HepG2 (cell line): ENCODE data around the gene PPFIA3. TPM values are rescaled to one million over a fixed set of nuclear protein-coding genes. Genes with fewer than 3 reads are reported as not detected.

Experiments used
- ATAC-seq: fragments of 200-7000 bp; cut with Tn5 transposase; 3 replicates; pipeline ENCODE4 v1.9.1; 2020; ENCODE audit warnings: mild to moderate bottlenecking, moderate library complexity
- BruUV-seq: library from RNA; stranded (reverse); fragments of 400-500 nt; replicated peaks from 2 replicates; lab custom pipeline; 2021; lab: Mats Ljungman, UMichigan
- CTCF ChIA-PET: fragments of 300-600 bp; formaldehyde crosslinking; extraction: SDS; loops from one replicate; lab custom pipeline; 2021; ENCODE audit warnings: low total read pairs, inconsistent platforms, low intra/inter-chr PET ratio; lab: Yijun Ruan, JAX
- POLR2A ChIA-PET: fragments of 350-600 bp; sonication (Branson Sonifier 250); formaldehyde crosslinking; loops from one replicate; lab custom pipeline; 2020; ENCODE audit warnings: antibody characterized with exemption, inconsistent platforms; lab: Yijun Ruan, JAX
- DNase-seq: peaks from one replicate; pipeline ENCODE4 v3.0.0-alpha.2; 2015; ENCODE audit warnings: low spot score
- FAIRE-seq: peaks from 3 replicates; lab custom pipeline; 2011; peaks lifted over from hg19 to GRCh38; lab: Jason Lieb, UNC
- H2AFZ ChIP-seq: one replicate; pipeline ENCODE4 v1.6.1; 2011; ENCODE audit warnings: low read length, inconsistent platforms
- H3K27ac ChIP-seq: fragments of 300-600 bp; 3 replicates; pipeline ENCODE4 v1.8.0; 2011; ENCODE audit warnings: mixed run types, mild to moderate bottlenecking, mixed read lengths, low read length, inconsistent platforms; ENCODE audit not compliant: insufficient read depth; ENCODE audit errors: extremely low read length
- H3K27me3 ChIP-seq, 2 experiments: fragments of 200-600 bp in 1 of 2; 2 replicates in 1 of 2; 3 replicates in 1 of 2; pipeline versions ENCODE4 v1.6.0 to v1.8.0; 2011; ENCODE audit warnings: low read length in 2 of 2, mild to moderate bottlenecking in 2 of 2, moderate library complexity in 2 of 2, inconsistent platforms in 1 of 2; ENCODE audit not compliant: insufficient read depth in 2 of 2, control insufficient read depth in 1 of 2
- H3K36me3 ChIP-seq, 2 experiments: fragments of 200-600 bp in 1 of 2; replicated peaks in 1 of 2; 2 replicates in 1 of 2; 3 replicates in 1 of 2; pipeline versions ENCODE4 v1.5.1 to v1.8.0; 2011; ENCODE audit warnings: low read length in 2 of 2, inconsistent platforms in 1 of 2; ENCODE audit not compliant: insufficient read depth in 2 of 2, control insufficient read depth in 1 of 2
- H3K4me1 ChIP-seq: 2 replicates; pipeline ENCODE4 v1.5.1; 2012; ENCODE audit warnings: low read length, inconsistent platforms; ENCODE audit not compliant: insufficient read depth
- H3K4me2 ChIP-seq: 2 replicates; pipeline ENCODE4 v1.6.0; 2011; ENCODE audit warnings: low read depth, low read length, inconsistent platforms
- H3K4me3 ChIP-seq, 3 experiments: fragments of 200-600 bp in 1 of 3; sonication (generic), shearing (Covaris generic) in 1 of 3; replicated peaks in 1 of 3; 2 replicates each; pipeline ENCODE4 v1.5.1; 2011 to 2016; ENCODE audit warnings: low read length in 3 of 3, inconsistent platforms in 2 of 3, low read depth in 2 of 3, mild to moderate bottlenecking in 2 of 3, control low read depth in 1 of 3, mixed read lengths in 1 of 3; ENCODE audit not compliant: insufficient read depth in 1 of 3
- H3K79me2 ChIP-seq: one replicate; pipeline ENCODE4 v1.6.1; 2011; ENCODE audit warnings: low read length, inconsistent platforms; ENCODE audit not compliant: insufficient read depth
- H3K9ac ChIP-seq: 2 replicates; pipeline ENCODE4 v1.6.0; 2011; ENCODE audit warnings: mild to moderate bottlenecking, low read depth, low read length, inconsistent platforms; ENCODE audit not compliant: insufficient read depth
- H3K9me3 ChIP-seq: 2 replicates; pipeline ENCODE4 v1.5.1; 2012; ENCODE audit warnings: mild to moderate bottlenecking, low read length
- H4K20me1 ChIP-seq: 2 replicates; pipeline ENCODE4 v1.6.0; 2011; ENCODE audit warnings: inconsistent platforms, mild to moderate bottlenecking, low read length, moderate library complexity; ENCODE audit not compliant: insufficient read depth
- FUBP1 ChIP-seq: sonication (generic); formaldehyde crosslinking; IDR thresholded peaks from 2 replicates; pipeline ENCODE4 v1.5.1; 2020; ENCODE audit warnings: missing genetic modification reagents, mild to moderate bottlenecking, borderline replicate concordance
- GABPA ChIP-seq, 2 experiments: IDR thresholded peaks; 2 replicates each; pipeline ENCODE4 v1.6.1; 2011 to 2016; ENCODE audit warnings: low read depth in 2 of 2, low read length in 1 of 2, missing biosample characterization in 1 of 2, missing genetic modification characterization in 1 of 2
- MAFF ChIP-seq: IDR thresholded peaks from 2 replicates; pipeline ENCODE4 v1.6.1; 2011; ENCODE audit warnings: low read depth, low read length, improper control_type of control experiment
- RFX5 ChIP-seq: IDR thresholded peaks from 2 replicates; pipeline ENCODE4 v1.6.1; 2011; ENCODE audit warnings: low read depth, low read length, improper control_type of control experiment
- TIGD3 ChIP-seq: sonication (generic); formaldehyde crosslinking; IDR thresholded peaks from 2 replicates; pipeline ENCODE4 v1.5.1; 2020; ENCODE audit warnings: mild to moderate bottlenecking, missing genetic modification reagents, borderline replicate concordance
- XRCC5 ChIP-seq: fragments of 200-400 bp; formaldehyde crosslinking; optimal IDR thresholded peaks from 2 replicates; pipeline ENCODE3; 2017; ENCODE audit warnings: mild to moderate bottlenecking, low read length
- ZNF12 ChIP-seq: sonication (generic); formaldehyde crosslinking; IDR thresholded peaks from 2 replicates; pipeline ENCODE4 v1.5.0; 2020; ENCODE audit warnings: missing genetic modification reagents
- WGBS: methylation state at CpG from one replicate; pipeline ENCODE4 v1.1.6; 2017; ENCODE audit warnings: low lambda C conversion rate; 5-methylcytosine and 5-hydroxymethylcytosine counted together
- in situ Hi-C: cut with HindIII; loops from 2 replicates; pipeline ENCODE4 v1.10.0; 2017; ENCODE audit warnings: low pct_unique_long_range_greater_than_20kb; ENCODE audit not compliant: extremely low pct_ligation_motif_present
- intact Hi-C: fragments of 100-400 bp; cut with micrococcal nuclease; formaldehyde crosslinking; loops from one replicate; pipeline ENCODE4 v1.10.0; 2022; ENCODE audit not compliant: unreplicated experiment
- polyA plus RNA-seq, 8 experiments: library from polyadenylated mRNA; depleted of rRNA in 3 of 8; stranded (reverse) in 7 of 8; unstranded in 1 of 8; fragments of >200 nt; fragmentation: Illumina TruSeq in 4 of 8; extraction: Trizol in 4 of 8; gene quantifications; 2 replicates each; pipeline versions ENCODE4 v1.2.1 to v1.2.3, GENCODE V29; 2011 to 2016; ENCODE audit warnings: low read depth in 4 of 8, missing spikeins in 1 of 8, mixed read lengths in 1 of 8; ENCODE audit not compliant: insufficient read depth in 1 of 8
- total RNA-seq, 5 experiments: library from RNA; depleted of rRNA; stranded (reverse); fragments of >200 nt; fragmentation: Illumina TruSeq; extraction: Trizol; gene quantifications; 2 replicates each; pipeline ENCODE4 v1.2.3, GENCODE V29; 2016; ENCODE audit warnings: low read depth in 1 of 5

Gene PPFIA3
- total and polyA plus RNA-seq, 2 of the 13 experiments (the other 11 are each of a cell fraction or from before 2014, with no cell fraction given): 6.7 to 8.6 TPM

DNA sequence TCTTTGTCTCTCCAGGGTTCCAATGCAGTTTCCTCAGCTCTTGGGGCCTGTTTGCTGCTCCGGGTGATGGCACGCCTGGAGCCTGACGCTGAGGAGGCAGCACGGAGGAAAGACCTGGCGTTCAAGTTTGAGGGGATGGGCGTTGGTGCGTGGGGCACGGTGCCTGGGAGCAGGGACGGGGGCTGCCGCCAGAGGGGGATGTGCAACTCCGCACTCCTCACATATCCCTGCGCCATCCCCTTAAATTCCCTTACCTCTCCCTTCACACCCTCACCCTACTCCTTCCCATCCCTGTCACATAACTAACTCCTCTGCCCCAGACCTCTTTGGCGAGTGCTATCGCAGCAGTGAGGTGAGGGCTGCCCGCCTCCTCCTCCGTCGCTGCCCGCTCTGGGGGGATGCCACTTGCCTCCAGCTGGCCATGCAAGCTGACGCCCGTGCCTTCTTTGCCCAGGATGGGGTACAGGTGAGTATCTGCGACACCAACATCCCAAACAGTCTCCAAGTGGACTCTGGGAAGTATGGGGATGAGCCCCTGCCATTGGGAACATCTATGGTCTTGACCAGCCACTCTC, 69.4 kb downstream of the PPFIA3 start:
- 95% methylated on average over 21 of the region's 21 CpGs for WGBS
- in situ Hi-C loops: no loop called here

GRCh38 chr19:49189259-49189658, 69.9 kb downstream of the PPFIA3 start:
- H4K20me1 ChIP-seq: no peaks in the 10 kb centered on the region
- POLR2A ChIA-PET: no interaction called here
- no peak overlapping the region for H3K27ac ChIP-seq
- BruUV-seq: no TSS peak
- no peaks in the 10 kb centered on the region for H3K36me3 ChIP-seq
- H3K27me3 ChIP-seq: no peaks in the 10 kb centered on the region
- intact Hi-C loops: no loop called here
- H3K4me3 ChIP-seq: no peak overlapping the region
- no peak overlapping the region for H2AFZ ChIP-seq
- FAIRE-seq (no peak), ATAC-seq (no peak), DNase-seq (no peak)
- H3K79me2 ChIP-seq: no peaks in the 10 kb centered on the region
- no peak for TF ChIP-seq XRCC5
- TF ChIP-seq MAFF: no peak
- no peak for TF ChIP-seq ZNF12 (CRISPR knock-in tag)
- TF ChIP-seq GABPA (IDR thresholded peaks at IDR 0.05; ENCODE audit: low read depth, low read length): peak; percentile 16; the same call in 1 of the 2 replicates
- TF ChIP-seq GABPA (CRISPR knock-in tag; IDR thresholded peaks at IDR 0.05; ENCODE audit: low read depth): peak; percentile 56
- TF ChIP-seq FUBP1 (CRISPR knock-in tag): no peak
- no peak overlapping the region for H3K9ac ChIP-seq
- 99% methylated on average over 5 of the region's 5 CpGs for WGBS
- in situ Hi-C loops: no loop called here
- CTCF ChIA-PET: no interaction called here
- 0 out of 2 replicates have a peak, but pooled peaks cover under 1% of the 10 kb centered on the region for H3K9me3 ChIP-seq
- H3K4me1 ChIP-seq: peaks cover 21% of the 10 kb centered on the region
- H3K4me2 ChIP-seq: no peak overlapping the region

More for the DNA sequence above, 69.4 kb downstream of the PPFIA3 start:
- TF ChIP-seq TIGD3 (CRISPR knock-in tag) (no peak), RFX5 (no peak)
- FAIRE-seq: no peak
- Histone ChIP-seq H2AFZ (no peak overlapping the region), H3K9ac (no peak overlapping the region), H3K27me3 (no peaks in the 10 kb centered on the region), H3K9me3 (0 out of 2 replicates have a peak, but pooled peaks cover 4% of the 10 kb centered on the region), H3K36me3 (no peaks in the 10 kb centered on the region), H4K20me1 (no peaks in the 10 kb centered on the region), H3K4me2 (no peak overlapping the region), H3K27ac (no peak overlapping the region), H3K4me1 (peaks cover 21% of the 10 kb centered on the region), H3K4me3 (no peak overlapping the region), H3K79me2 (no peaks in the 10 kb centered on the region)
- intact Hi-C loops: no loop called here
- BruUV-seq: no TSS peak
- DNase-seq: no peak
- POLR2A ChIA-PET: no interaction called here
- ATAC-seq: no peak
- CTCF ChIA-PET: no interaction called here
